DMS53 treated with DMSO at 0.1 percent for 48 hours (cell line): ENCODE data around the gene BLVRA.
A peak's percentile ranks its signal among the peaks of the same experiment; 100 is the strongest.

Experiments
- DNase-seq: peaks from one replicate; lab custom pipeline; 2025; ENCODE audit not compliant: unreplicated experiment; lab: John Stamatoyannopoulos, UW

Gene BLVRA

GRCh38 chr7:43749383-43749940 is 9.0 kb upstream of the BLVRA start:
- DNase-seq: no peak

GRCh38 chr7:43750016-43750887 is 8.2 kb upstream of the BLVRA start:
- no peak for DNase-seq

GRCh38 chr7:43752411-43752810 is 6.1 kb upstream of the BLVRA start:
- no peak for DNase-seq

- DNase-seq: no peak
Observed at GRCh38 chr7:43753271-43753810, 5.1 kb upstream of the BLVRA start.

- no peak for DNase-seq
Observed at GRCh38 chr7:43753843-43754242, 4.6 kb upstream of the BLVRA start.

GRCh38 chr7:43754596-43754995 is 3.9 kb upstream of the BLVRA start:
- no peak for DNase-seq

GRCh38 chr7:43756368-43757072 is 2.0 kb upstream of the BLVRA start:
- no peak for DNase-seq

- peak; percentile 20 for DNase-seq
Observed at GRCh38 chr7:43757073-43757720, 1.3 kb upstream of the BLVRA start.

- no peak for DNase-seq
Observed at GRCh38 chr7:43758822-43759683, 573 bp downstream of the BLVRA start.

- DNase-seq: no peak
Observed at GRCh38 chr7:43760861-43761260, 2.4 kb downstream of the BLVRA start.

- no peak for DNase-seq
Observed at GRCh38 chr7:43761382-43761781, 2.9 kb downstream of the BLVRA start.

GRCh38 chr7:43761938-43762692 is 3.6 kb downstream of the BLVRA start:
- no peak for DNase-seq

- no peak for DNase-seq
Observed at GRCh38 chr7:43763183-43763582, 4.7 kb downstream of the BLVRA start.

GRCh38 chr7:43764039-43764761 is 5.7 kb downstream of the BLVRA start:
- DNase-seq: peak; percentile 36

- DNase-seq: peak; percentile 13
Observed at GRCh38 chr7:43764807-43765491, 6.5 kb downstream of the BLVRA start.

- DNase-seq: no peak
Observed at GRCh38 chr7:43766564-43766963, 8.1 kb downstream of the BLVRA start.

- DNase-seq: no peak
Observed at GRCh38 chr7:43767311-43767710, 8.8 kb downstream of the BLVRA start.

- DNase-seq: no peak
Observed at GRCh38 chr7:43768201-43768886, 9.9 kb downstream of the BLVRA start.
